ENCODE data around the gene ERBB4. TPM values are rescaled to one million over a fixed set of nuclear protein-coding genes. Genes with fewer than 3 reads are reported as not detected.

ERBB4 gene
- total and polyA plus RNA-seq, 9 donors = 0.08 to 22.3 (median 1.2) TPM

DNA sequence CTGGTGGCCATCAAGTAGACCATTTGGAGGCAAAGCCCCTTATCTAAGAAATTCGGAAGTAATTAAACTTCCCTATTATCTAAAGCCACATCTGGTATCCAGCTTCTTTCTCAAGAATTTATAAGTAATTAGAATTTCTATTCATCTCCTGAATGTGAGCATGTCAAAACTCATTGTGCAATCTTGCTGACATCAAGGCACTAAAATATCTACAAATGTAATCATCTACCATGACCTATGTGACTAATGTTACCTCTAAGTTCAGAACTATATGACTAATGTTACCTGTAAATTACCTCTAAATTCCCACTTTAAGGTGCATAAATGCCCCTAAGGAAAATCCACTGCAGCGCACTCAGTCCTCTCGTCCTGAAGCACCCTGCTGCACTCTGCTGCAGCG, 1209.2 kb downstream of the ERBB4 start:
- H3K4me3 ChIP-seq = no peak overlapping the region
- H3K27ac ChIP-seq = no peak overlapping the region
- TF ChIP-seq EP300 (IDR thresholded peaks at IDR 0.05) (no peak), CTCF (IDR thresholded peaks at IDR 0.05) (no peak), POLR2A (IDR thresholded peaks at IDR 0.05) (no peak)
- no peaks in the 10 kb centered on the region for H3K27me3 ChIP-seq
- H3K36me3 ChIP-seq = no peaks in the 10 kb centered on the region
- intact Hi-C loops (cut with DNase I) = no loop called here
- DNase-seq = no peak
- H3K4me1 ChIP-seq (ENCODE audit: insufficient read depth) = no peaks in the 10 kb centered on the region
- no peaks in the 10 kb centered on the region for H3K9me3 ChIP-seq
- 80 to 88% (median 88%) methylated on average over 4 of the region's 4 CpGs for WGBS, 3 donors

GRCh38 chr2:211328126-211328525, 1210.5 kb downstream of the ERBB4 start:
- no peak for DNase-seq
- no peaks in the 10 kb centered on the region for H3K27me3 ChIP-seq
- 77 to 85% (median 79%) methylated on average over 2 of the region's 2 CpGs for WGBS, 3 donors
- H3K4me1 ChIP-seq (ENCODE audit: insufficient read depth) = no peaks in the 10 kb centered on the region
- H3K4me3 ChIP-seq = no peak overlapping the region
- TF ChIP-seq CTCF (IDR thresholded peaks at IDR 0.05) (no peak), POLR2A (IDR thresholded peaks at IDR 0.05) (no peak), EP300 (IDR thresholded peaks at IDR 0.05) (no peak)
- no peaks in the 10 kb centered on the region for H3K9me3 ChIP-seq
- H3K27ac ChIP-seq = no peak overlapping the region
- intact Hi-C loops (cut with DNase I) = no loop called here
- H3K36me3 ChIP-seq = no peaks in the 10 kb centered on the region

Small RNA genes within 50 kb of the gene (microRNA-seq; reads per million reads assigned to microRNA genes)
- gene MIR548F2 = 0 reads per million in 3 donors

Small RNA genes within 50 kb of the gene (small RNA-seq; reads per million reads assigned to genes)
- gene MIR548F2 = not detected
- gene RNA5SP119 = not detected

Measured in ovary (tissue), 9 donors.